ENCODE data around the gene FSIP1. TPM values are rescaled to one million over a fixed set of nuclear protein-coding genes. Genes with fewer than 3 reads are reported as not detected.

Gene FSIP1
- total and polyA plus RNA-seq, 11 donors: 0.28 to 3.7 (median 0.97) TPM; not detected in 1

- H3K9me3 ChIP-seq: no peaks in the 10 kb centered on the region
- H3K27me3 ChIP-seq: no peaks in the 10 kb centered on the region
- DNase-seq (no peak), ATAC-seq (no peak)
- H3K4me1 ChIP-seq: no peaks in the 10 kb centered on the region
- H3K27ac ChIP-seq: no peak overlapping the region
- H3K36me3 ChIP-seq: no peaks in the 10 kb centered on the region
- no peak overlapping the region for H3K4me3 ChIP-seq
- no peak for TF ChIP-seq CTCF (IDR thresholded peaks at IDR 0.05)
- no peak for TF ChIP-seq POLR2A (IDR thresholded peaks at IDR 0.05)
- 94 to 98% (median 96%) methylated on average over 2 of the region's 2 CpGs for WGBS, 4 donors
- intact Hi-C loops (cut with DNase I): no loop called here
These were observed 53.8 kb downstream of the FSIP1 start for GRCh38 chr15:39728845-39729244.

- ATAC-seq: no peak
- Histone ChIP-seq H3K4me1 (no peaks in the 10 kb centered on the region), H3K9me3 (no peaks in the 10 kb centered on the region), H3K36me3 (no peaks in the 10 kb centered on the region), H3K27me3 (no peaks in the 10 kb centered on the region), H3K4me3 (no peak overlapping the region), H3K27ac (no peak overlapping the region)
- TF ChIP-seq CTCF (IDR thresholded peaks at IDR 0.05): no peak
- no peak for DNase-seq
- intact Hi-C loops (cut with DNase I): no loop called here
- WGBS, 4 donors: 92 to 94% (median 93%) methylated on average over 6 of the region's 6 CpGs
These were observed 60.7 kb downstream of the FSIP1 start for GRCh38 chr15:39721893-39722292.

GRCh38 chr15:39720621-39721611 lies 61.7 kb downstream of the FSIP1 start:
- no peaks in the 10 kb centered on the region for H3K27me3 ChIP-seq
- H3K4me1 ChIP-seq: no peaks in the 10 kb centered on the region
- DNase-seq: no peak
- WGBS, 4 donors: 88 to 94% (median 92%) methylated on average over 6 of the region's 6 CpGs
- intact Hi-C loops (cut with DNase I): no loop called here
- no peak overlapping the region for H3K4me3 ChIP-seq
- H3K27ac ChIP-seq: no peak overlapping the region
- ATAC-seq: no peak
- no peaks in the 10 kb centered on the region for H3K36me3 ChIP-seq
- TF ChIP-seq POLR2A (IDR thresholded peaks at IDR 0.05): no peak
- no peak for TF ChIP-seq CTCF (IDR thresholded peaks at IDR 0.05)
- no peaks in the 10 kb centered on the region for H3K9me3 ChIP-seq

- no peak overlapping the region for H3K27ac ChIP-seq
- no peaks in the 10 kb centered on the region for H3K27me3 ChIP-seq
- no peaks in the 10 kb centered on the region for H3K9me3 ChIP-seq
- H3K4me3 ChIP-seq: no peak overlapping the region
- no peak for DNase-seq
- no peaks in the 10 kb centered on the region for H3K36me3 ChIP-seq
- TF ChIP-seq POLR2A (IDR thresholded peaks at IDR 0.05): no peak
- TF ChIP-seq CTCF (IDR thresholded peaks at IDR 0.05): no peak
- ATAC-seq: no peak
- intact Hi-C loops (cut with DNase I): no loop called here
- no peaks in the 10 kb centered on the region for H3K4me1 ChIP-seq
These were observed 62.6 kb downstream of the FSIP1 start for GRCh38 chr15:39720081-39720480.
